B cell (primary cell): Measurements from ENCODE around the gene EGFR.

Source experiments
- CTCF ChIP-seq: fragments of 200-600 bp; IDR thresholded peaks from one replicate; pipeline ENCODE4 v1.8.0; 2022; ENCODE audit warnings: antibody characterized with exemption, mild to moderate bottlenecking
- EZH2 ChIP-seq: IDR thresholded peaks from 2 replicates; pipeline ENCODE4 v1.6.1; 2012; ENCODE audit warnings: borderline replicate concordance, low read depth, mild to moderate bottlenecking, moderate library complexity, low read length; ENCODE audit not compliant: insufficient read depth, poor library complexity, severe bottlenecking

- TF ChIP-seq EZH2 (no peak), CTCF (no peak)
Measured at GRCh38 chr7:55056577-55057480, 38.0 kb downstream of the EGFR start.
